MCF 10A (cell line): Measurements from ENCODE around the gene DCP2. TPM values are rescaled to one million over a fixed set of nuclear protein-coding genes. Genes with fewer than 3 reads are reported as not detected.

Experiments
- BruUV-seq: library from RNA; stranded (reverse); fragments of 400-500 nt; replicated peaks from 2 replicates; lab custom pipeline; 2021; lab: Mats Ljungman, UMichigan
- CTCF ChIA-PET: fragments of 300-600 bp; sonication (Branson Sonifier 250); formaldehyde crosslinking; extraction: SDS; loops from one replicate; lab custom pipeline; 2021; ENCODE audit warnings: antibody characterized with exemption, inconsistent platforms; lab: Yijun Ruan, JAX
- POLR2A ChIA-PET: fragments of 300-600, 350-650 bp; sonication (Branson Sonifier 250); formaldehyde crosslinking; extraction: SDS; loops from one replicate; lab custom pipeline; 2020; ENCODE audit warnings: antibody characterized with exemption, inconsistent platforms; lab: Yijun Ruan, JAX
- DNase-seq: peaks from one replicate; pipeline ENCODE4 v3.0.0-alpha.2; 2018; ENCODE audit not compliant: unreplicated experiment
- H3K27ac Mint-ChIP-seq: one replicate; pipeline ENCODE4 v1.8.0; 2022; ENCODE audit warnings: mild to moderate bottlenecking, low read depth, mixed read lengths; ENCODE audit not compliant: unreplicated experiment
- H3K27me3 Mint-ChIP-seq: one replicate; pipeline ENCODE4 v1.8.0; 2022; ENCODE audit warnings: mixed read lengths; ENCODE audit not compliant: insufficient read depth, unreplicated experiment
- H3K36me3 Mint-ChIP-seq: one replicate; pipeline ENCODE4 v1.8.0; 2022; ENCODE audit warnings: mild to moderate bottlenecking, moderate library complexity, mixed read lengths; ENCODE audit not compliant: insufficient read depth, unreplicated experiment
- H3K4me1 Mint-ChIP-seq: one replicate; pipeline ENCODE4 v1.8.0; 2022; ENCODE audit warnings: mixed read lengths; ENCODE audit not compliant: insufficient read depth, unreplicated experiment
- H3K4me3 Mint-ChIP-seq: one replicate; pipeline ENCODE4 v1.8.0; 2022; ENCODE audit warnings: mild to moderate bottlenecking, moderate library complexity, mixed read lengths; ENCODE audit not compliant: unreplicated experiment
- H3K9me3 Mint-ChIP-seq: one replicate; pipeline ENCODE4 v1.8.0; 2022; ENCODE audit warnings: mixed read lengths; ENCODE audit not compliant: unreplicated experiment
- intact Hi-C: fragments of 100-400 bp; cut with micrococcal nuclease; formaldehyde crosslinking; loops from 2 replicates; pipeline ENCODE4 v1.14.1; 2022
- total RNA-seq: library from RNA; stranded (reverse); gene quantifications from 2 replicates; pipeline ENCODE4 v1.2.3, GENCODE V29; 2022
- TF ChIP-seq, protein P1 (sequence below): fragments of 200-600 bp; IDR thresholded peaks from one replicate; pipeline ENCODE4 v1.8.0; 2022; ENCODE audit warnings: antibody characterized with exemption, mild to moderate bottlenecking; ENCODE audit not compliant: unreplicated experiment

DCP2 gene
- total RNA-seq, 1 experiment from 2014 or later, result 34.1 TPM

DNA sequence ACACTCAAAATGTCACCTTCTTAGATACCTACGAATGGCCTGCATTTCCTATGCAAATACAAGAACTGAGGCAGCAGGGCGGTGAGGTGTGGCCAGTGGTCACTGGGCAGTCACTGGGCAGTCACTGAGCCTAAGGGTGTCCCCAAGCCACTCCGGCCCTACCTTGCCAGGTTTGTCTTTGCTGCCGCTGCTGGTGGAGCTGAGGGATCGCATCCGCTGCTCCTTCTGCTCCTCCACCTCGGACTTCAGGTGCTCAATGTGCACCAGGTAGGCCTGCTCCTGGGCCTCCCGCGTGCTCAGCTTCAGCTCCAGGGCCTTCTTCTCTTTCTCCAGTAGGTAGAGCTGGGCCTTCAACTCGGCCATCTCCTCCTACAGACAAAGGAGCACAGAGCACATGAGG lies 72.3 kb downstream of the DCP2 start:
- Mint-ChIP-seq H3K27ac (no peak overlapping the region), H3K9me3 (no peaks in the 10 kb centered on the region), H3K4me3 (no peak overlapping the region), H3K4me1 (peaks cover 28% of the 10 kb centered on the region), H3K36me3 (peaks cover 53% of the 10 kb centered on the region), H3K27me3 (no peaks in the 10 kb centered on the region)
- TF ChIP-seq, protein P1, sequence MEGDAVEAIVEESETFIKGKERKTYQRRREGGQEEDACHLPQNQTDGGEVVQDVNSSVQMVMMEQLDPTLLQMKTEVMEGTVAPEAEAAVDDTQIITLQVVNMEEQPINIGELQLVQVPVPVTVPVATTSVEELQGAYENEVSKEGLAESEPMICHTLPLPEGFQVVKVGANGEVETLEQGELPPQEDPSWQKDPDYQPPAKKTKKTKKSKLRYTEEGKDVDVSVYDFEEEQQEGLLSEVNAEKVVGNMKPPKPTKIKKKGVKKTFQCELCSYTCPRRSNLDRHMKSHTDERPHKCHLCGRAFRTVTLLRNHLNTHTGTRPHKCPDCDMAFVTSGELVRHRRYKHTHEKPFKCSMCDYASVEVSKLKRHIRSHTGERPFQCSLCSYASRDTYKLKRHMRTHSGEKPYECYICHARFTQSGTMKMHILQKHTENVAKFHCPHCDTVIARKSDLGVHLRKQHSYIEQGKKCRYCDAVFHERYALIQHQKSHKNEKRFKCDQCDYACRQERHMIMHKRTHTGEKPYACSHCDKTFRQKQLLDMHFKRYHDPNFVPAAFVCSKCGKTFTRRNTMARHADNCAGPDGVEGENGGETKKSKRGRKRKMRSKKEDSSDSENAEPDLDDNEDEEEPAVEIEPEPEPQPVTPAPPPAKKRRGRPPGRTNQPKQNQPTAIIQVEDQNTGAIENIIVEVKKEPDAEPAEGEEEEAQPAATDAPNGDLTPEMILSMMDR, result no peak
- DNase-seq, result no peak
- intact Hi-C loops, result no loop called here
- CTCF ChIA-PET, result interaction anchor here (1.4 kb wide), 1 partner anchor 53 kb away, joined by 4 read pairs; no protein-coding TSS in a partner anchor
- no TSS peak for BruUV-seq
- POLR2A ChIA-PET, result interaction anchor here (1.0 kb wide), 1 partner anchor 26 kb away, joined by 3 read pairs; no protein-coding TSS in a partner anchor

DNA sequence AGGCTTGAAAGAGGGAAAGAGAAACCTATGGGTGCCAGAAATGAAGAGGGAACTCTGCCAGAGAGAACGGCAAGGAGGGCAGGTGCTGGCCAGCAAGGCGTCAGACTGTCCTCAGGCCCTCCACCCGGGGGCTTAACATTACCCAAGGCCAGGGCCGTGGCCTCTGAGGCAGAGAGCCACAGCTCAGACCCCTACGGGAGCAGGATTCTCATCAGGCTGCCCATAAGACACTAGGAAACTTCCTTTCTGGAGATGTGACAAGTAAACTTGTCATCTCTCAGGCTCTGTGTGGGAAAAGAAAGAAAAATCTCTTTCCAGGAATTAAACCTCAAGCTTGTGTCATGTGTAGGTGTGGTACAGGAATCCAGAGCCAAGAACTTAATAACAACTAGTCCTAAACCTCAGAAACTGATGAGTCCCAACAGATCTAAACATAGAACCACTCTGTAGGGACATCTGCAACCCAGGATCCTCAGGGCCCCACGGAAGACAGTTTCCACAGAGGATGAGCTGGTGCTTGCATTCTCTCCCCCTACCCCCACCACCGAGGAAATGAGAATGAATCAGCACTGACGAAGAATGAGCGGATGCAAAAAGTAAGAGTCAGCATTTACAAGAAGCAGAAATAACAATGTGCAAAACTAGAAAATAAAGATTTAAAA lies 74.3 kb downstream of the DCP2 start:
- Mint-ChIP-seq H3K9me3 (no peaks in the 10 kb centered on the region), H3K36me3 (peaks cover 44% of the 10 kb centered on the region), H3K4me3 (peak overlapping the region; percentile 7), H3K27me3 (no peaks in the 10 kb centered on the region), H3K27ac (peak overlapping the region; percentile 20), H3K4me1 (peaks cover 28% of the 10 kb centered on the region)
- BruUV-seq, result no TSS peak
- DNase-seq, result peak; percentile 72
- ChIA-PET CTCF (interaction anchor here (0.6 kb wide), 1 partner anchor 256 kb away, joined by 3 read pairs; no protein-coding TSS in a partner anchor), POLR2A (interaction anchor here (0.6 to 1.5 kb wide), 5 partner anchors 20 to 463 kb away, joined by 3 to 5 read pairs (median 3); partner anchors contain the start of gene YTHDC2)
- TF ChIP-seq, protein P1, result no peak
- intact Hi-C loops, result loop anchor here (5.0 kb wide), 1 partner anchor 281 kb away; no protein-coding TSS in a partner anchor

DNA sequence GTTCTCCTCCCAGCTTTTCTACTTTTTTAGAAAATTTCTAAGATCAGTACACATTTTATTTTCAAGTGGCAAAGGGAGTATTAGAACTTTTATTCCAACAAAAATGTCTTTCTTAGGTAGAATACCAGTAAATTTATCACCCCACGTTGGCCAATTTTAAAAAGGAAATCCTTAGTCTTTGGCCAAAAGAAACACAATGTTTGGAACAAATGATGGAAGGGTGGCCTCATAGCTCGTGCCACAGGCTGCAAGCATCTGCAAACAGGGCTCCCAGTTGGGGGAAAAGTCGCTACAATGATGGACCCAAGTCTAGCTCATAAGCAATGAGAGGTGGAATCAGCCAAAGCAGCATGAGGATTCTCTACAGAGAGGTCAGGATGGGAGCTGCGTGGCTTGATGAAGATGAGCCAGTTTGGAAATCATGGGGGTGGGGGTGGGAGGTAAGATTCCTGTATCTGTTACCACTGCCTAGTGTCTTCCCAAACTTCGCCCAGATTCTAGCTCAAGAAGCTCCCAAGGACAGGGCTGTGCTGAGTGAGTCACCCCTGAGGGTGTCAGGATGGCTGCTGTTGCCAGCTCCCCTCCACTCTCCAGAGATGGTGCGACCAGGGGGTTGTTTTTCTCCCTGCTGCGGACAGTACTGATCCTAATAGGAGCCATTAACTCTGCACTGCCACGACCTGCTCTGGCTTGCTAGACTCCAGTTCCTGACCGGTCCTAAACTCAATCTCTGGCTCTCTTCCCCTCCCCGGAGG lies 75.6 kb downstream of the DCP2 start:
- Mint-ChIP-seq H3K4me3 (no peak overlapping the region), H3K4me1 (peaks cover 21% of the 10 kb centered on the region), H3K27ac (no peak overlapping the region), H3K36me3 (peaks cover 34% of the 10 kb centered on the region), H3K27me3 (no peaks in the 10 kb centered on the region), H3K9me3 (no peaks in the 10 kb centered on the region)
- intact Hi-C loops, result loop anchor here (5.0 kb wide), 1 partner anchor 280 kb away; no protein-coding TSS in a partner anchor
- no TSS peak for BruUV-seq
- TF ChIP-seq, protein P1, result no peak
- CTCF ChIA-PET, result interaction anchor here (0.6 to 1.0 kb wide), 10 partner anchors 9 to 1806 kb away, joined by 3 to 4 read pairs (median 3); no protein-coding TSS in a partner anchor
- POLR2A ChIA-PET, result interaction anchor here (0.6 to 1.1 kb wide), 2 partner anchors 19 to 150 kb away, joined by 3 read pairs; no protein-coding TSS in a partner anchor
- no peak for DNase-seq
